Stimulated activated naive CD8-positive, alpha-beta T cell treated with anti-CD3 and anti-CD28 coated beads, Interleukin-15, Interleukin-2, amounts not matched to agents 100 ng/mL and 50 ng/mL, for 24 hours (primary cell): ENCODE results near the gene CNTNAP2.
"Not testable (repeated sequence)": the region's sequence is repeated elsewhere in the genome, so short reads cannot be mapped to it uniquely, and the experiment has no call there.

ENCODE experiments used
- H3K27ac Mint-ChIP-seq: one replicate; pipeline ENCODE4 v1.8.0; 2021; ENCODE audit warnings: mild to moderate bottlenecking, mixed read lengths
- H3K27me3 Mint-ChIP-seq: one replicate; pipeline ENCODE4 v1.8.0; 2021; ENCODE audit warnings: mixed read lengths
- H3K36me3 Mint-ChIP-seq: one replicate; pipeline ENCODE4 v1.8.0; 2021; ENCODE audit warnings: low read depth, mixed read lengths
- H3K4me1 Mint-ChIP-seq: one replicate; pipeline ENCODE4 v1.8.0; 2021; ENCODE audit warnings: low read depth, mixed read lengths
- H3K4me3 Mint-ChIP-seq: one replicate; pipeline ENCODE4 v1.8.0; 2021; ENCODE audit warnings: mild to moderate bottlenecking, mixed read lengths
- H3K9me3 Mint-ChIP-seq: one replicate; pipeline ENCODE4 v1.8.0; 2021; ENCODE audit warnings: mixed read lengths

The CNTNAP2 gene

DNA sequence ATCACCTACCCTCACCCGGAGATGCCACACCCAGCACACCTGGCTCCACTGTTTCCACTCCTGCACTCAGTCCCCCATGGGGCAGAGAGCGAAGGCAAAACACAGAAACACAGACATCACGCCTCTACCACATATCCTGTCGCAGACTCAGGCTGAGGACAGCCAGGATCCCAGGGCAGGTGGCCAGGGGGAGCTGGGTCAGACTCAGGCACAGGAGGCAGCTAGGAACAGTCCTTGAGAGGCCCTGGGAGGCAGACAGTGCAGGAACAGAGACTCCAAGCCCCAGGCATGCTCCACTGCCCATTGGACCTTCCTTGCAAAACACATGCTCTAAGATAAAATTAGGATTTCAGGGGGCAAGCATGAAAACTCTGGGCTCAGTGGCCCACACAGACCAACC, 2319.5 kb downstream of the CNTNAP2 start:
- Mint-ChIP-seq H3K27ac (no peak overlapping the region), H3K9me3 (no peaks in the 10 kb centered on the region), H3K27me3 (peaks cover 1% of the 10 kb centered on the region), H3K4me1 (no peaks in the 10 kb centered on the region), H3K4me3 (no peak overlapping the region), H3K36me3 (no peaks in the 10 kb centered on the region)

DNA sequence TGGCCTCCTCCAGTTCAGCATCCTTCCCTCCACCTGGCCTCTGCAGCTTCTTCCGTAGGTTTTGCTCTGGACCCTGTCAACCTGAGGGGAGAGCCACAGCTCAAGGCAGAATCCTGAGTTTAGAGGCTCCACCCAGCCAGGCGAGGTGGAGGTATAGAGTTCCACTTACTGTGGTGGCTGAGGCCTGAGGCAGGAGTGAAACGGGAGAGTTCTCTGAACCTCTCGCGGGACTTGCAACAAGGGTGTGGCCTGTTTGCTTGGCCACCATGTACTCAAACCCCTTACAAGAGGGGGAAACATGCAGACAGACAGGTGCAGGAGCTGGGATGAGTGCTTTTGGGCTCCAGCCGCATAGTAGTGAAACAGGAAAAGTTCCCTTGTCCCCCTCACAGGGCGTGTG, 2320.0 kb downstream of the CNTNAP2 start:
- Mint-ChIP-seq H3K36me3 (no peaks in the 10 kb centered on the region), H3K27me3 (peaks cover 5% of the 10 kb centered on the region), H3K4me1 (no peaks in the 10 kb centered on the region), H3K9me3 (no peaks in the 10 kb centered on the region), H3K4me3 (no peak overlapping the region), H3K27ac (no peak overlapping the region)

DNA sequence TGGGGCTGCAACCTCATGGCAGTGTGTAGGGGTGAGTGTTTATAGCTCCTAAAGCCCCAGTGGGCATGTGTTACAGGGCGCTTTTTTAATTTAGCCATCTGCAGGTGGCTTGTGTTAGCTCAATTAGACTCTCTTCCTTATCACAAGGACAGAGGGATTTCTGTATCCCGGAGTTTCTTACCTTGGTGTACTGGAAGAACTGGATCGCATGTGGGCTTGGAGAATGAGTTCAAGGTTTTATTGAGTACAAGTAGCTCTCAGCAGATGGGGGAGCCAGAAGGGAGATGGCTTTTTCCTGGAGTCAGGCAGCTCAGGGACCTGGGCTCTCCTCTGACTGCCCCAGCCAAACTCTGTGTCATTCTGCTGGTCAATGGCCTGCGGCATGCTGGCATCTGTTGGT, 2320.4 kb downstream of the CNTNAP2 start:
- no peak overlapping the region for H3K27ac Mint-ChIP-seq
- H3K9me3 Mint-ChIP-seq = no peaks in the 10 kb centered on the region
- no peaks in the 10 kb centered on the region for H3K4me1 Mint-ChIP-seq
- no peak overlapping the region for H3K4me3 Mint-ChIP-seq
- H3K36me3 Mint-ChIP-seq = no peaks in the 10 kb centered on the region
- H3K27me3 Mint-ChIP-seq = peaks cover 6% of the 10 kb centered on the region

DNA sequence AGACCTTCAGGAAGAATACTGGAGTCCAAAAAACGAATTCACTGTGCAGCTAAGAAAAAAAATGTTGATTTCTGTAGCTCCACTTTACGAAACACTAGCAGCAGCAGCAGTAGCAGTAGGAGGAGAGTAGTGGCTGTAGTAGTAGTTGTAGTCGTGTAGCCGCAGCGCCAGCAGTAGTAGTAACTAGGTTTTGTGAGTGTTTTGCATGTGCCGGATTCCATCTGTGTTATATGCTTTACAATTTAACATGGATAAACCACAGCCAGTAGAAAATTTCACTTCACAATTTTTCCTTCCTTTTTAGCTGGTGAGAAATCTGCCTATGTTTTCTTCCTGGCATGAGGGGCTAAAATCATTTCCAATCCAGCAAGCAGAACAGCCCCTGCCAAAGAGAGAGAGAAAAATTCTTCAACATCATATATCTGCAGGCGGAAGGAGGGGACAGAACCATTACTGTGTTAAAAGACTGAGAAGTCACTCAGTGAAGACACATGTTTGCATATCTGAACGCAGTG, 2325.6 kb downstream of the CNTNAP2 start:
- no peaks in the 10 kb centered on the region for H3K36me3 Mint-ChIP-seq
- no peaks in the 10 kb centered on the region for H3K4me1 Mint-ChIP-seq
- H3K9me3 Mint-ChIP-seq = no peaks in the 10 kb centered on the region
- peaks cover 6% of the 10 kb centered on the region for H3K27me3 Mint-ChIP-seq
- no peak overlapping the region for H3K27ac Mint-ChIP-seq
- H3K4me3 Mint-ChIP-seq = no peak overlapping the region

DNA sequence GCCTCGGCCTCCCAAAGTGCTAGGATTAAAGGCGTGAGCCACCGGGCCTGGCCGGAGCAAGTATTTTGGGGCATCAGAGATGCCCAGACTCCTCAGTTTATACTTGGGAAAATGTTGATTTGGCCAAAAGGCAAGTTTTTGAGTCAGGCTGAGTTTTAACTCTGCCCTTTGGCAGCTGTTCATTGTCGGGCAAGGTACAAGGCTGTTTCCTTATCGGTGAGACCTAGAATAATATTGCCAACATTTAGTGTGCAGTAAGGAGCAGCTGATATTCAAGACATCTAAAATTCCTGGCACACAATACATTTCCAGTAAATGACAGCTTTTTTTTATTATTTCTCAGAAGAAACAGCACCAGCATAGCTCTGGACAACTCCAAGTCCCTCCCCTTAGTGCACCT, 2326.3 kb downstream of the CNTNAP2 start:
- no peaks in the 10 kb centered on the region for H3K9me3 Mint-ChIP-seq
- no peak overlapping the region for H3K27ac Mint-ChIP-seq
- H3K4me3 Mint-ChIP-seq = no peak overlapping the region
- H3K36me3 Mint-ChIP-seq = no peaks in the 10 kb centered on the region
- H3K4me1 Mint-ChIP-seq = no peaks in the 10 kb centered on the region
- peaks cover 6% of the 10 kb centered on the region for H3K27me3 Mint-ChIP-seq

DNA sequence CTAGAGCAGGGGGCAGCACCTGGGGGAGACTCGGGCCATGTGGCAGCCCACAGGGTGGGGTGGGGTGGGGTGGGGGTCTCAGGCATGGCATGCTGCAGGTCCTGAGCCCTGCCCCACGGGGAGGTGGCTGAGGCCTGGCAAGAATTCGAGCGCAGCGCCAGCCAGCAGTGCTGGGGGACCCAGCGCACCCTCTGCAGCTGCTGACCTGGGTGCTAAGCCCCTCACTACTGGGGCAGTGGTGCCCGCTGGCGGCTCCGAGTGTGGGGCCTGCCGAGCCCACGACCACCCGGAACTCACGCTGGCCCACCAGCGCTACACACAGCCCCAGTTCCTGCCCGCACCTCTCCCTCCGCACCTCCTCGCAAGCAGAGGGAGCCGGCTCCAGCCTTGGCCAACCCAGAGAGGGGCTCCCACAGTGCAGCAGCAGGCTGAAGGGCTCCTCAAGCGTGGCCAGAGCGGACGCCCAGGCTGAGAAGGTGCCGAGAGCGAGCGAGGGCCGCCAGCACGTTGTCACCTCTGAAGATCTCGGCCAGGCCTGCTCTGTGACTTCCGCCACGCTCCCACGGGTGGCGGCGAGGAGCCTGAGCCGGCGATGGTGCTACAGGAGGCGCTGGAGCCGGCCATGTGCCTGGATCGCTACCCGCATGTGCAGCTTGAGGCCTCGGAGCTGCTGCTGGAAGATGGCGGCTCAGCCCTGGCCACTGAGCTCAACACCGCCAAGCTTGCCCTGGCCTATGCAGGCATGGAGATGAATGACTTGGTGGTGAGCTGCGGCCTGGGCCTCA, 2328.9 kb downstream of the CNTNAP2 start:
- Mint-ChIP-seq H3K9me3 (no peaks in the 10 kb centered on the region), H3K27me3 (peaks cover 6% of the 10 kb centered on the region), H3K4me1 (no peaks in the 10 kb centered on the region), H3K27ac (no peak overlapping the region), H3K36me3 (no peaks in the 10 kb centered on the region), H3K4me3 (no peak overlapping the region)

DNA sequence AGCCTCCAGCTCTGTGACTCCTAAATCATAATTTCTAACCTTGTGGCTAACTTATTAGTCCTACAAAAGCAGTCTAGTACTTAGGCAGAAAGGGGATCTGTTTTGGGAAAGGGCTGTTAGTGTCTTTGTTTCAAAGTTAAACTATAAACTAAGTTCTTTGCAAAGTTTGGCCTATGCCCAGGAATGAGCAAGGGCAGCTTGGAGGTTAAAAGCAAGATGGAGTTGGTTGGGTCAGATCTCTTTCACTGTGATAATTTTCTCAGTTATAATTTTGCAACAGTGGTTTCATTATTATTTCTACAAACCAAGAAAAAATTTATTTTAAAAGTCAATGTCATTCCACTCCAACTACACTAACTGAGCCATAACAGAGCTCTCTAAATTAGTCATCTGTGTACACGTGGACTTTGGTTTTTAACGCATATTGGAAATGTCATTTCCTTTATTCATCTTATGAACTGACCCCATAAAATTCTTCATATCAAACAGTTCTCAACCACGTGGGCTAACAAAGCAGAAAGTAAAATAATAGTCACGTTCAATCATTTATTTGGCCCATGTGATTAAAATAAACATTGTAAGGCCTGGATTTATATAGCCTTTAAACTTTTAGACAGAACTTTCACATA, 2330.7 kb downstream of the CNTNAP2 start:
- H3K9me3 Mint-ChIP-seq = no peaks in the 10 kb centered on the region
- no peaks in the 10 kb centered on the region for H3K36me3 Mint-ChIP-seq
- peaks cover 2% of the 10 kb centered on the region for H3K27me3 Mint-ChIP-seq
- no peak overlapping the region for H3K27ac Mint-ChIP-seq
- H3K4me1 Mint-ChIP-seq = no peaks in the 10 kb centered on the region
- H3K4me3 Mint-ChIP-seq = no peak overlapping the region

DNA sequence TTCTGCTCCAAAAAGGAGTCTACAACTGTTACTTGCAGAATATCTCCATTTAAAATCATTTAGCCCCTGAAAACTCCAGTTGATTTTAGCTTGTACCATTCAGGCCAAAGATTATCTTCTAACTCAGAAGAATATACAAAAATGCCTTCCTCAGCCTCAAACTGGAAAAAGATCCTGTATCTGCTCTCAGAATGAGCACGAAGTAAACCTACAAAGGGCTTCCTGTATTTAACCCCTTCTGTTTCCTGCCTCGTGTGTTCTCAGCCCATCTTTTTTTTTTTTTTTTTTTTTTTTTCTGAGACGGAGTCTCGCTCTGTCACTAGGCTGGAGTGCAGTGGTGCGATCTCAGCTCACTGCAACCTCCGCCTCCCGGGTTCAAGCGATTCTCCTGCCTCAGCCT, 2334.9 kb downstream of the CNTNAP2 start:
- H3K4me1 Mint-ChIP-seq, H3K4me3 Mint-ChIP-seq, H3K27me3 Mint-ChIP-seq, H3K9me3 Mint-ChIP-seq, H3K27ac Mint-ChIP-seq, H3K36me3 Mint-ChIP-seq: not testable (repeated sequence)

DNA sequence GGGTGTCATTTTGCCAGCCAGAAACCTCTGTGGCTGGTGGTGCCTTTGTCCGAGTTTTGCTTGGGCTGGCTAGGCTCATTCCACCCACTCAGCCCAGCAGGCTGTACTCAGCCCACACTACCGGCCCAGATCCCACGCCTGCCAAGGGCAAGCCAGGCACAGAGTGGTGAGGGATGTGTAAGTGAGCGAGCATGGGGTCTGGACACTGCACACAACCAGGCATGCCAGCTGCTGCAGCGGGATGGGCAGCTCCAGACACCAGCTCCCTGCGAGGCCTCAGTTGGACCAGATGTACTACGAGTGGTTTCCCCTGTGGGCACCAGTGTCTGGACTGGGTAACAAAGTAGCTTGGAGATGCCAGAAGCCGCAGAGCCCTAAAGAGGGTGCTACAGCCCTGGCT, 2339.8 kb downstream of the CNTNAP2 start:
- no peaks in the 10 kb centered on the region for H3K9me3 Mint-ChIP-seq
- H3K4me1 Mint-ChIP-seq = no peaks in the 10 kb centered on the region
- H3K36me3 Mint-ChIP-seq = no peaks in the 10 kb centered on the region
- H3K4me3 Mint-ChIP-seq = no peak overlapping the region
- peaks cover 4% of the 10 kb centered on the region for H3K27me3 Mint-ChIP-seq
- H3K27ac Mint-ChIP-seq = no peak overlapping the region

DNA sequence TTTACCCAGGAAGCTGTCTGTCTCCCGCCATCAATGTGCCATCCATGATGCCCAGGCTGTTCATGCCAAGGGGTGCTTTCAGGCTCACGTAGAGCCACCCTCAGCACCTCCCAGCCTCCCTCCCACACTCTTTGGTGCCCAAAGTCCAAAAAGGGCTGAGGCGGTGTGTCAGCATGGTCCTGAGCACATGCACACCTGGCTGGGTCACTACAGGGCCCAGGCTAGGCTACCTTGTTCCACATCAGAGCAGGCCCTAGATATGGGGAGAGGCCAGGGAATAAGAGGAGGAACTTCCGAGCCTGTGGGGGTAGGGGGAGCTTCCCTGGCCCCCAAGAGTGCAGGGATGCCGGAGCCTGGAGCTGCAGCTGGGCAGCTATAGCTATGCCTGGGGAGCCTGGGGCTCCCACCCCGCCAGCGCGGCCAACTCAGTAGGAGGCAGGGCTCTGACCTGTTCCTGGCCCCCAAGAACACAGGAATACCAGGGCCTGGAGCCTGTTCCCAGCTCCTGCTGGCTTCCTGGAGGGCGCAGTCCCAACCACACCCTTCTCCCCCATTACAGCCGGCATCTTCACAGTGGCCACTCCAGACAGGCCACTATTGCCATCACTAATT, 2340.8 kb downstream of the CNTNAP2 start:
- peaks cover 1% of the 10 kb centered on the region for H3K27me3 Mint-ChIP-seq
- H3K27ac Mint-ChIP-seq = no peak overlapping the region
- no peaks in the 10 kb centered on the region for H3K36me3 Mint-ChIP-seq
- H3K9me3 Mint-ChIP-seq = peaks cover 5% of the 10 kb centered on the region
- no peaks in the 10 kb centered on the region for H3K4me1 Mint-ChIP-seq
- no peak overlapping the region for H3K4me3 Mint-ChIP-seq

DNA sequence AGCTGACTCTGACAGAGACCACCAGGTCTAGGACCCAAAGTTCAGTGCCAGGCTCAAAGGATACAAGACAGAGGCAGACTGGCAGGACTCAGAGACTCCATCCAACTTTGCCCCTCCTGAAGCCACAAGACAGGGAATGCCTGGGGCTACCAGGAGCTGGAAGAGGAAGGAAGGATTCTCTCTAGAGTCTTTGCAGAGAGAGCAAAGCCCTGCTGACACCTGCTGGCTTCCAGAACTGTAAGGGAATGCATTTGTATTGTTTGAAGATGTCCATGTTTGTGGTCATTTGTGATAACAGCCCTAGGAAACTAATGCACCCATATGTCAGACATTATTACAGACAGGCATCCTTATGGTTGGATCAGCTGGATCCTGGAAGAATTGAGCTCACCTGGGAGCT, 2341.7 kb downstream of the CNTNAP2 start:
- no peak overlapping the region for H3K27ac Mint-ChIP-seq
- peaks cover 10% of the 10 kb centered on the region for H3K9me3 Mint-ChIP-seq
- H3K4me3 Mint-ChIP-seq = no peak overlapping the region
- no peaks in the 10 kb centered on the region for H3K27me3 Mint-ChIP-seq
- H3K36me3 Mint-ChIP-seq = no peaks in the 10 kb centered on the region
- no peaks in the 10 kb centered on the region for H3K4me1 Mint-ChIP-seq

DNA sequence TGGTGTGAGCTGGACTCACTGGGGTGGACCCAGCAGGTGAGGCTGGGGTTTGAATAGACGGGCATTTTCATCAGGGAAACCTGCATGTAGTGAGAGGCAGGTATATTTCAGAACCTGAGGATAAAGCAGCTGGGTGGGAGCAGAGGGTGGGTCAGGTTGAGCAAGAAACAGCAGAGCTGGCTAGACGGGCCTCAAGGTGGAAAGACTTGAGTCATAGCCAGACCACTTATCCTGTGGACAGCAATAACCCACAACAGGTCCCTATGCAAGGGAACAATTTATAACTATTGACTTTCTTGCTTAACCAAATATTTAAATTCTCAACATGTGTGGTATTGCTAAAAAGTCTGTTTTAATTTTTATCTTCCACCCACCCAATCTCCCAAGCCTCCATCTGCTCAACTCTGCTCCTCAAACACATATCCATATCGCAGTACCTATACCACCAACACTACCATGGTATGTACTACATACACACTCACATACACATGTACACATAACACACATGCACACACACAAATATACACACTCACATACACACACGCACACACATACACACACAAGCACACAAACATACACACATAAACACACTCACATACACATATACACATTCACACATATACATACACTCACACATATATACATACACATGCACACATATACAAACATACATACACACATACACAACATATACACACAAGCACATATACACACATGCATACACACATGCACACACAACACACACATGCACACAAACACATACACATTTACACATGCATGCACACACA, 2345.0 kb downstream of the CNTNAP2 start:
- no peak overlapping the region for H3K4me3 Mint-ChIP-seq
- H3K36me3 Mint-ChIP-seq = no peaks in the 10 kb centered on the region
- H3K4me1 Mint-ChIP-seq = no peaks in the 10 kb centered on the region
- H3K27ac Mint-ChIP-seq = no peak overlapping the region
- peaks cover 12% of the 10 kb centered on the region for H3K9me3 Mint-ChIP-seq
- H3K27me3 Mint-ChIP-seq = no peaks in the 10 kb centered on the region

DNA sequence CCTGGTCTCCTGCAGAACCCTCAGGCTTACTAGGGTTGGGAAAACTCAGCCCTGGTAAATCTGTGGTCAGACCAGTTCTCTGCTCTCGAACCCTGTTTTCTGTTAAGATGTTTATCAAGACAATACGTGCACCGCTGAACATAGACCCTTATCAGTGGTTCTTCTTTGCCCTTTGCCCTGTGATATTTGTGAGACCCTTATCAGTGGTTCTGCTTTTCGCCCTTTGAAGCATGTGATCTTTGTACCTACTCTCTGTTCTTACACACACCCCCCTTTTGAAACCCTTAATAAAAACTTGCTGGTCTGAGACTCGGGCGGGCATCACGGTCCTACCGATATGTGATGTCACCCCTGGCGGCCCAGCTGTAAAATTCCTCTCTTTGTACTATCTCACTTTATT, 2346.2 kb downstream of the CNTNAP2 start:
- peaks cover 12% of the 10 kb centered on the region for H3K9me3 Mint-ChIP-seq
- not testable (repeated sequence) for H3K4me1 Mint-ChIP-seq, H3K27ac Mint-ChIP-seq, H3K27me3 Mint-ChIP-seq, H3K4me3 Mint-ChIP-seq, H3K36me3 Mint-ChIP-seq

DNA sequence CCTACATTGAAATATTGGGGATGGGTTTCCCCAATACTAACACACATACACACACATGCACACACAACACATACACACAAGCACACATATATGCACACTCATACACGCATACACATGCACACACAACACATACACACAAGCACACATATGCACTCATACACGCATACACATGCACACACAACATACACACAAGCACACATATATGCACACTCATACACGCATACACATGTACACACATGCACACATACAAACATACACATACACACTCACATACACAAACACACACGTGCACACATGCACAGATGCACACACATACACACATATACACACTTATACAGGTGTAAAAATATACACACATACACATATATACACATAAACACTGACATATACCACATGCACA, 2346.6 kb downstream of the CNTNAP2 start:
- no peaks in the 10 kb centered on the region for H3K36me3 Mint-ChIP-seq
- H3K27ac Mint-ChIP-seq = no peak overlapping the region
- H3K27me3 Mint-ChIP-seq = no peaks in the 10 kb centered on the region
- H3K4me1 Mint-ChIP-seq = no peaks in the 10 kb centered on the region
- peaks cover 12% of the 10 kb centered on the region for H3K9me3 Mint-ChIP-seq
- no peak overlapping the region for H3K4me3 Mint-ChIP-seq

DNA sequence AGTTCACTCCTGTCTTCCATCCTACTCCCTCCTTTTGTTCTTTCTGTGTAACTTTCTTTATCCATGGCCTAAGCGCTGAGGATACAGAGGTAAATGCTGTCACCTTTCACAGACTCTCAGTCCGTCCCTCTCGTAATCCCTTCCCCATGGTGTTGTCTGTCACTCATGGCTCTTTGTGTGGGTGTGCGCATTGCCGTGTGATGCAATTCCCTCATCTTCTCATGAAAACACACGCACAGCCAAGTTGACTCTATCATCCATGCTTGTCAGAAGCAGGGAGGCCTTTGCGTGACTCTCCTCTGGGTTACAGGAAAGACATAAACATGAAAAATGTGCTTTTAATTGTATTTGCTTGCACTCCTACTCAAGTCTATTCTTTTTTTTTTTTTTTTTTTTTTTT, 2348.3 kb downstream of the CNTNAP2 start:
- Mint-ChIP-seq H3K27me3 (no peaks in the 10 kb centered on the region), H3K27ac (no peak overlapping the region)

More for the DNA sequence above, 2348.3 kb downstream of the CNTNAP2 start:
- H3K36me3 Mint-ChIP-seq = no peaks in the 10 kb centered on the region
- no peak overlapping the region for H3K4me3 Mint-ChIP-seq
- peaks cover 12% of the 10 kb centered on the region for H3K9me3 Mint-ChIP-seq
- no peaks in the 10 kb centered on the region for H3K4me1 Mint-ChIP-seq
